Mononuclear cell (primary cell): ENCODE data around the gene UBE2Q2. TPM values are rescaled to one million over a fixed set of nuclear protein-coding genes. Genes with fewer than 3 reads are reported as not detected.

Source experiments
- H3K27me3 ChIP-seq: 2 replicates; pipeline ENCODE4 v1.6.0; 2011; ENCODE audit warnings: low read length, control low read depth; ENCODE audit not compliant: insufficient read depth
- H3K4me1 ChIP-seq: 2 replicates; pipeline ENCODE4 v1.5.1; 2011; ENCODE audit warnings: mild to moderate bottlenecking, low read length, control low read depth; ENCODE audit not compliant: insufficient read depth
- H3K4me3 ChIP-seq: 2 replicates; pipeline ENCODE4 v1.5.1; 2011; ENCODE audit warnings: mild to moderate bottlenecking, low read length, moderate library complexity
- H3K9me3 ChIP-seq: 2 replicates; pipeline ENCODE4 v1.5.1; 2011; ENCODE audit warnings: low read depth, mild to moderate bottlenecking, control low read depth, low read length
- total RNA-seq: library from RNA; depleted of rRNA; stranded (reverse); fragments of >200 nt; gene quantifications from one replicate; pipeline ENCODE4 v1.2.3, GENCODE V29; 2012

The UBE2Q2 gene
- total RNA-seq, 1 donor, result 46.5 TPM

DNA sequence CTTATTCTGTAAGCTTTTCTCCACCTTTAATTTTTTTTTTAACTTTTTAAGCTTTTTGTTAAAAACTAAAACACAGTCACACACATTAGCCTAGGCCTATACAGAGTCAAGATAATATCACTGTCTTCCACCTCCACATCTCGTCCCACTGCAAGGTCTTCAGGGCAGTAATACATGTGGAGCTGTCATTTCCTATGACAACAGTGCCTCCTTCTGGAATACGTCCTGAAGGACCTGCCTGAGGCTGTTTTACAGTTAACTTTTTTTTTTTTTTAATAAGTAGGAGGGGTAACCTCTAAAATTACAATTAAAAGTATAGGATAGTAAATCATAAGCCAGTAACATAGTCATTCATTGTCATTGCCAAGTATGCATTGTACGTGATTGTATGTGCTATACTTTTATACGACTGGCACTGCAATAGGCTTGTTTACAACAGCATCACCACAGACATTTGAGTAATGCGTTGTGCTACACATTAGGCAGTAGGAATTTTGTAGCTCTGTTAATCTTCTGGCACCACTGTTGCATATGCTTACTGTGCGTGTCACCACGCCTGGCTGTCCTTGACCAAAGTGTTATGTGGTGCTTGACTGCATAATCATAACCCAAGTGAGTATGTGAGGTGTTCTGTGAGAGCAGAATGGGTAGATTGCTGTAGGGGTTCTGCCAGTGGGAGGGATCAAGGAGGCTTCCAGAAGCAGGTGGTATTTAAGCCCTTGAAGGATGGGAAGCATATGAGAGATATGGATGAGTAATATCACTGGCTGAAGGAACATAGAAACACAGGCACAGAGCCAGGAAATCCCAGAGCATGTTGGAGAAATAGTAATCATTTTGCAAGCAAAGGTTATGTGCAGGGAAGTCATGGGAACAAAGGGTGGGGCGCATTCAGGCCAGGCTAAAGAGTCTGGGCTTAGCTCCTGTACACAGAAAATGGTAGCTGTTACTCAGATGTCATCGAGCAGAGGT is 78.8 kb downstream of the UBE2Q2 start:
- Histone ChIP-seq H3K4me3 (no peak overlapping the region), H3K27me3 (no peaks in the 10 kb centered on the region), H3K4me1 (peaks cover 12% of the 10 kb centered on the region), H3K9me3 (no peaks in the 10 kb centered on the region)

DNA sequence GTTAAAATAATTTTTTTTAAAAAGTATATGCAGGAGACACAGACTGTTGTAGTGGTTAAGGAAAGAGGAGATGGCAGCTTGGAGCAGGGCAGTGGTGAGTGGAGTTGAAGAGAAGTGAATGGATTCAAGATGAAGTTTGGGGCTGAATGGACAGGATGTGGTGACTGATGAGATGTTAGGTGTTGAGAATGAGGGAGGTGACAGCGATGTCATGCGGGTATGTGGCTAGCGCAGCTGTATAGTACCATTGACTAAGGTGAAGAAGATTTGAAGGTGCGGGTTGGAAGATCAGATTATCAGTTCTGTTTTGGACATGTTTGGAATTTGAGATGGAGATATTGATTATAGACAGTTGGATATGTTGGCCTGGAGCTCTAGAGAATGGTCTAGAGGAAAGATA is 80.5 kb downstream of the UBE2Q2 start:
- H3K9me3 ChIP-seq, result no peaks in the 10 kb centered on the region
- H3K27me3 ChIP-seq, result no peaks in the 10 kb centered on the region
- H3K4me1 ChIP-seq, result peaks cover 12% of the 10 kb centered on the region
- no peak overlapping the region for H3K4me3 ChIP-seq

GRCh38 chr15:75924576-75924975 is 81.3 kb downstream of the UBE2Q2 start:
- Histone ChIP-seq H3K4me1 (peaks cover 12% of the 10 kb centered on the region), H3K4me3 (no peak overlapping the region), H3K9me3 (no peaks in the 10 kb centered on the region), H3K27me3 (no peaks in the 10 kb centered on the region)

- Histone ChIP-seq H3K4me1 (peaks cover 12% of the 10 kb centered on the region), H3K9me3 (no peaks in the 10 kb centered on the region), H3K27me3 (no peaks in the 10 kb centered on the region), H3K4me3 (no peak overlapping the region)
These were observed 82.2 kb downstream of the UBE2Q2 start for GRCh38 chr15:75925440-75925839.

DNA sequence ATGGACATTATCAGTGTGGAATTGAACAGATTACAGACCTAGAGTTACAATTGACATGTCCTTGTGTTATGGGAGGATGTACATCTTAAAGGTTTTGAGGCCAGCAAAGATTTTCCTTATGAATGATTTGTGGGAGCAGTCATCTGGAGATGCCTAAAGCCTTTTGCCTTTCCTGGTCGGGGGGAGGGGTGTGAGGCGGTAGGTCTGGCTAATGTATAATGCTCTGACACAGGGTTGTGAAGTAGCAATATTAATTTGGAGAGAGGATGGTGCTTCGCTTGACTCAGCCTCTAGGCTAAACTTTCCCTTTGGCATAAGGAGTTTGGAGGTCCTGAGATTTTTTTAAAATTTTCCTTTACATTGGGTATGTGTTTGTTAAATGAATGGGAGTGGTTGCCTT is 83.7 kb downstream of the UBE2Q2 start:
- H3K4me3 ChIP-seq, result no peak overlapping the region
- H3K27me3 ChIP-seq, result no peaks in the 10 kb centered on the region
- H3K9me3 ChIP-seq, result no peaks in the 10 kb centered on the region
- peaks cover 12% of the 10 kb centered on the region for H3K4me1 ChIP-seq

- no peak overlapping the region for H3K4me3 ChIP-seq
- no peaks in the 10 kb centered on the region for H3K27me3 ChIP-seq
- peaks cover 12% of the 10 kb centered on the region for H3K4me1 ChIP-seq
- no peaks in the 10 kb centered on the region for H3K9me3 ChIP-seq
These were observed 84.4 kb downstream of the UBE2Q2 start for GRCh38 chr15:75927601-75928000.

DNA sequence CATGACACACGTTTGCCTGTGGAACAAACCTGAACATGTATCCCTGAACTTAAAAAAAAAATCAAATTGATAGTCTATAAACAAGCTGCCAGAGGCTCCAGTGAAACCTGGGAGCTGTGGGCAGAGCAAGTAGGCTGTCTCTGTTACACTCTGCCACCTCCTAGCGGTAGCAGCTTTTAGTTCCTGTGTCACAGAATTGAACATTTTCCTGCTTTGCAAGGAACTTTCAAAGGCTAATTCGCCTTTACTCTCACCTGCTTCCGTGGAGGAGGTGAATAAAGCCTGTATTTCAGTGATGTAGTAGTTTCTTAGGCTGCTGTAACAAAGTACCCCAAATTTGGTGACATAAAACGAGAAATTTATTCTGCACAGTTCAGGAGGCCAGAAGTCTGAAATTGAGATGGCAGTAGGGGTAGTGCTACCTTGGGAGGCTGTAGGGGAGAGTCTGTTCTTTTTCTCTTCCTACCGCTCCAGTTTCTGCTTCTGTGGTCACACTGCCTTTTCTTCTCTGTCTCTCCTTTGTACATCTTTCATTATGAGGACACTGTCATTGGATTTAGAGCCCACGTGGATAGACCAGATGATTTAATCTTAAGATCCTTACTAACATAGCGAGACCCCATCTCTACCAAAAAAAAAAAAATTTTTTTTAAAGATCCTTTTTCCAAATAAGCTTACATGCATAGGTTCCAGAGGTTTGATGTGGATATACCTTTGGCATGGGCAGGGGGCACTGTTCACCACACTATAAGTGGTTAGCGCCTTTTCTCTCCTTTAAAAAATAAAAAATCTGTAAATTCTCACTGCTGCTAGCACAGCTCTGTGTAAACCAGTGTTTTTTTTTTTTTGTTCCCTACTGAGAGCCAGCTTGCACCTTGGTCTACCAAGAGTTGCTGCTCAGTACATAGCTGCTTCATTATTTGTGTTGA is 85.7 kb downstream of the UBE2Q2 start:
- Histone ChIP-seq H3K4me1 (peaks cover 11% of the 10 kb centered on the region), H3K9me3 (no peaks in the 10 kb centered on the region), H3K4me3 (no peak overlapping the region), H3K27me3 (no peaks in the 10 kb centered on the region)

DNA sequence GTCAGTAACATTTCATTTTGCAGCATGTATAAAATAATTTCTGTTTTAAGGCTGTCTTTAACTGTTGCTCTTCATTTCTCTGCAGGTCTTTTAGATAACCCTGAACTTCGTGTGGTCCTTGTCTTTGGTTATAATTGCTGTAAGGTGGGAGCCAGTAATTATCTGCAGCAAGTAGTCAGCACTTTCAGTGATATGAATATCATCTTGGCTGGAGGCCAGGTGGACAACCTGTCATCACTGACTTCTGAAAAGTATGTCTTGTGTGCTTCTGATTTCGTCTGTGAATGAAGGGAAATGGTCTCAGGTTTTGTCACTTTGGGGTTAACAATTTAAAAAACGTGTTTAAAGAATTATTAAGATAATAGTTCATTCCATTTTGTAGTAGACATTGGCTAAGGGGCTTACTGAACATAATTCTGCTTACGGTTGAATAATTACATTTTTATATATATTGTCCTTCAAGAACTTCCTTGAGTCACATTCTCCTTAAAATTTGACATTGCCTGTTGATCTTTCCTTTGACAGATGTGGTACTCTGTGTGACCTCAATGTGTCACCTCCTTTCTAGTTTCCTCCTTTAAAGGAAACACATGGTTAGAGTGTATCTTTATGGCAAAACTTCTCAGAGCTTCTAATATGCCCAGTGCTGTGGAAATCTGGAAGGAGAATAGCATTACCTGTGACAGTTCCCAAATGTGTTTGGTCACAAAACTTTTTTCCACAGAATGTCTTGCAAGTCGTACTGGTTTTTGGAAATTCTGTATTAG is 86.7 kb downstream of the UBE2Q2 start:
- Histone ChIP-seq H3K4me1 (peaks cover 4% of the 10 kb centered on the region), H3K27me3 (no peaks in the 10 kb centered on the region), H3K9me3 (no peaks in the 10 kb centered on the region), H3K4me3 (no peak overlapping the region)

GRCh38 chr15:75930866-75931265 is 87.6 kb downstream of the UBE2Q2 start:
- H3K9me3 ChIP-seq, result no peaks in the 10 kb centered on the region
- no peak overlapping the region for H3K4me3 ChIP-seq
- H3K4me1 ChIP-seq, result no peaks in the 10 kb centered on the region
- H3K27me3 ChIP-seq, result no peaks in the 10 kb centered on the region

- H3K27me3 ChIP-seq, result peaks cover 4% of the 10 kb centered on the region
- no peaks in the 10 kb centered on the region for H3K9me3 ChIP-seq
- no peaks in the 10 kb centered on the region for H3K4me1 ChIP-seq
- no peak overlapping the region for H3K4me3 ChIP-seq
These were observed 99.2 kb downstream of the UBE2Q2 start for GRCh38 chr15:75942464-75942863.

DNA sequence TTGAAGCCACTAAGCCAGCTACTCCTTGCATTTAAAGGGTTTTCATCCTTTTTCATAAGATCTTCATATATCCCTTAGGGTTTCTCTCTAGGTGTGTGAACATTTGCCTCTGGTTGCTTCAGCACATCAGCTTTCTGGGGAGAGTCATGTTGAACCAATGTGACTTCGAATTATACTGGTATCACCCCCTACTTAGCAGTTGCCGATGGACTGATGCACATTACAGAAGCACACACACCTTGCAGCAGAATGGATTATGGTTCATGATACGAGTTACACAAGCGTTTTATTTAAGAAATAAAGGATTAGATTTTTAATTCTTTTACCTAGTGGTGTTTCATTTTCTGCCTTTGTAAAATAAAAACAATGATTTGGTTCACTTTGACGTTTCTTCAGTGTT is 100.0 kb downstream of the UBE2Q2 start:
- H3K4me1 ChIP-seq, result no peaks in the 10 kb centered on the region
- no peak overlapping the region for H3K4me3 ChIP-seq
- peaks cover 4% of the 10 kb centered on the region for H3K27me3 ChIP-seq
- H3K9me3 ChIP-seq, result no peaks in the 10 kb centered on the region

- Histone ChIP-seq H3K27me3 (peaks cover 4% of the 10 kb centered on the region), H3K4me3 (no peak overlapping the region), H3K4me1 (no peaks in the 10 kb centered on the region), H3K9me3 (no peaks in the 10 kb centered on the region)
These were observed 100.5 kb downstream of the UBE2Q2 start for GRCh38 chr15:75943713-75944215.

- Histone ChIP-seq H3K27me3 (peaks cover 4% of the 10 kb centered on the region), H3K4me3 (no peak overlapping the region), H3K9me3 (no peaks in the 10 kb centered on the region), H3K4me1 (no peaks in the 10 kb centered on the region)
These were observed 102.7 kb downstream of the UBE2Q2 start for GRCh38 chr15:75945953-75946352.

GRCh38 chr15:75947092-75947491 is 103.8 kb downstream of the UBE2Q2 start:
- Histone ChIP-seq H3K9me3 (no peaks in the 10 kb centered on the region), H3K4me3 (no peak overlapping the region), H3K4me1 (no peaks in the 10 kb centered on the region), H3K27me3 (peaks cover 4% of the 10 kb centered on the region)
